T1000 (cell line): ENCODE results near the gene ERF.

Experiments used
- DNase-seq: peaks from one replicate; lab custom pipeline; 2025; ENCODE audit warnings: mixed read lengths; lab: John Stamatoyannopoulos, UW

The ERF gene

DNA sequence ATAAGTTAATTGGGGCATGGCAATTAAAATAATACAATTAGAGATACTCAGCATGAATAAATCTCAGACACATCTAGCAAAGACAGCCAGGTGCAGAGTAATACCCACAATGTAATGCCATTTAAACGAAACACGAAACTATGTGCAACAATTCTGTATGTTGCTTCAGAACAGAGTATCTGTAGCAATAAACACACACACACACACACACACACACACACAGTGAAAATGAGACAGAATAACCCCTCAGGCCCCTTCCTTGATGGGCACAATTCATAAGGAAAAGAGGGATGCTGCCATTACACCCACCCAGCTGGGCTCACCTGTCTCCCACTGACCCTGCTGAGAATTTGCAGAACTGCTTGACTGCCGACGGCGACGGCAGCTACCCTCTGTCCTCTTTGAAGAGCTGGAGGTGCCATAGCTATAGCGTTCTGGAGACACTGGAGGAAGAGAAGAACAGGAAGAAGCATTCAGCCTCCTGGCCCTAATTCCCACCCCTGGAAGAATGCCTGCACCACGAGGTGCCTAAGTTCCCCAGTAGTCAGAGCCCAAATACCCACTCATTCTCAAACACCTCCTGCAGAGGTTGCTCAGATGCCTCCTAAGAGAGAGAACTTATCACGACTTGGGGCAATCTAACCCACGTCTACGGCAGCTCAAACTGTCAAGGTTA, 40.0 kb downstream of the ERF start:
- no peak for DNase-seq

DNA sequence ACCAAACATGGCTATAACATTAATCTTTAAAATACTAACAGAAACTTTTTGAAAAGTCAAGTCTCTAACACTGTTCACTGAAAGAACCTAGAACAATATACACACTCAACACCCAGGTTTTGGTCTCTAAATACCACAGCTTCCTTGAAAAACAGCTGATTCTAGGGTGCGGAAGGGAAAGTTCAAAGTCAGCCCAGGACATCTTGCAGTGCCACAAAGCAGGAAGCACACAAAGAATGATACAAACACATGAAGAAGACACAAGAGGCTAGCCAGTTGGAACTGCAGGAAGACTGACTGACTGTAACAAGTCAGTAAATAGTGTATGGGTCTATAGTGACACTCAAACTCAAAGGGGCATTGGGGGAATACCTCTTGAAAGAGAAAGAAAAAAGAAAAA, 42.0 kb downstream of the ERF start:
- no peak for DNase-seq

DNA sequence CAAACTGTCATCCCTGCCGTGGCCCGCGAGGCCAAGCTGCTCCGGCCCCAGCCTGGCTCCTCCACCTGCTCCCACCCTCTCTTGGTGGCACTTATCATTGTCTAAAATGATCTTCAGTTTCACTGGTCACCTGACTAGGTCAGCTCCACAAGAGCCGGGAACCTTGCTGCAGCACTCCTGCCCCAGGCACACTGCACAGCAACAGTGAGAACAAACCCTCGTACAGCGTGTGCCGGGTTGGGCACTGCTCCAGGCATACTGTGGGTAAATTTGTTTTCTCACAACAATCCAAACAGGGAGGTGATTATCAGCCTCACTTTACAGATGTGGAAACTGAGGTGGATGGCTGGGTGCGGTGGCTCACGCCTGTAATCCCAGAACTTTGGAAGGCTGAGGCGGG, 46.3 kb downstream of the ERF start:
- DNase-seq, result no peak

DNA sequence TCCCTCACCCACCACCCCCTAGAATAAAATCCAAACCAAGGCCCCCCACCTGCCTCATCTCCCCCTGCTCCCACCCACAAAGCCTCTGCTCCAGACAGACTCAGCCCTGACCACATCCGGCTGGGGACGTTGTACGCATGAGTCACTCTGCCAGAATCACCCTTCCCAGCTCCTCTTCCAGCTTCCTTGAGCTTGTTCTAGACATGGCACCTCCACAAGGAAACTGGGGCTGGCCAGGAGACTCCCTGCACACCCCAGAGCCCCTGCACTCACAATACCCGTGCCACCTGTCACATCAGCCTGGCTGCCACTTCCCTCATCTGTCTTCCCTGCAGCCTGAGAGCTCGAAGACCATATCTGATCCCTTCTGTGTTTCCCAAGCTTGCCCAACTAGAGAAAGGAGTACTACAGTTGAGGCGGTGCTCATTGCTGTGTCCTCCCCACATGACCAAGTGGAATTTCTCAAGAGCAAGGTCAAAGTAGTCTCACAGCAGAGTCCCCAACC, 47.1 kb downstream of the ERF start:
- DNase-seq, result peak; percentile 29

DNA sequence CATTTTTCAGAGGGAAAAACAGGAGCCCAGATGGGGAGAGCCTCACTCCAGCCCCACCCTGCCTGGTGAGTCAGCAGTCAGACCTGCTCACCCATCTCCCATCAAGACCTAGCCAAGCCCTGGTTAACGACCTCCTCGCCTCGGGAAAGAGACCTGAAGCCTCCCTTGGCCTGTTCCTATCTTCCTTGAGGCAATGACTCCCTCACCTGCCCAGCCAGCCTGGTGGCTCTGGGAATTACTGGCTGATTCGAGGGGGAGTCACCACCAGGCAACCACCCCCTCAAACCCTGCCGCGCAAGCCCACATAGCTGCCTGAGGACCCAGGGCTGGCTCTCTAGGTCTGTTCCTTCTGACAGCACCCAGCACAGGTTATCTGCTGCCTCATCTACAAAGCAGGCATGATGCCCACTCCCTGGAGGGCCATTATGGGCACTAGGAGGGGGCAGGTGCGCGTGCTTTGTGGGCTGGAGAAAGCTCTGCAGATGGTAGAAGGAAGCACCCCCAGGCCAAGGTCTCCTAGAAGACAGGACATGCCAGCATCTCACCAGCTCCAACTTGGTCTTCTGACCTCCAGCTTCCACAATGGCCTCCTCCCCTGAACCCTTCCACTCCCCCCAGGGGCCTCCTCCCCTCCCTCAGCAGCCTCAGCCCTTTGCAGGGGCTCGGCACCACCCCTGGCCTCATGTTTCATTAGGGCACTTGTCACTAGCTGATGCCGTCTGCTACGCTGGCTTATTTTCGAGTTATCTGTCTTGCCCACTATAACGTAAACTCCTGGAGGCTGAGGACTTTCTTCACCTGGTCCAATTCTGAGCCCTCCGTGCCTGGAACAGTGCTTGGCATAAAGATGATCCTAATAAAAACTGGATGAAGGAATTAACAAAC, 47.8 kb downstream of the ERF start:
- DNase-seq, result peak; percentile 22

DNA sequence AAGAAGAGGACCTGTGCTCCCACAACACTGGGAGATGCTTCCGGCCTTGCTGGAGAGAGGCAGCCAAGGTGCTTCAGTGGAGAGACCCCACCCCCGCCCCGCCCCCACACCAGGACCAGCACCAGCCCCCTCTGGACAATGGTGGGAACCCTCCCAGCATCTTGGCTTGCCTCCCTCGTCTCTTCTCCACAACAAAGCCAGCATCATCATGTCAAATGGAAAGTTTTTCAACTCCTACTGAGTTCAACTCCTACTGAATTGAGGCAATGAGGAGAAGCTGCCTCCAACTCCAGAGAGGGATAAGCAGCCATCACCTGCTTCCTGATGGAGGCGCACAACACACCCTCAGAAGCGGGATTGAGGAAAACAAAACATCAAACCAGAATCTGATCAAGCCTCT, 50.3 kb downstream of the ERF start:
- DNase-seq, result no peak

DNA sequence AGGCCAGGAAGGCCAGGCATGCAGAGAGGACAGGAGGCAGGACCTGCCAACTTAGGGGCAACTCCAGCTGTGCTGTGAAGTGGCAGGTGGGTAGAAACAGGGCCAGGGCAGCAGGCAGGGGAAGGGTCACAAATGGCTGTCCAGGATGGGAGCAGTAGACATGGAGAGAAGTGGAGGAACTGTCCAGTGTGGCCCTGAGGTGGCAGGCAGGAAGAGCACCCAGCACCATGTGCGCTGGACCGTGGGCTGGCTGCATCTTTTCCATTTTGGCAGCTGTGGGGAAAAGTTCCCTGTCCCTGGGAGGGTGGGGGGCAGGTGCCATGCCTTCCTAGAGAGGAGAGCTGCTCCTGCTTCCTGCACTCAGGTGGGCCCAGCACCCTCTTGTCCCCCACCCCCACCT, 51.2 kb downstream of the ERF start:
- DNase-seq, result no peak

DNA sequence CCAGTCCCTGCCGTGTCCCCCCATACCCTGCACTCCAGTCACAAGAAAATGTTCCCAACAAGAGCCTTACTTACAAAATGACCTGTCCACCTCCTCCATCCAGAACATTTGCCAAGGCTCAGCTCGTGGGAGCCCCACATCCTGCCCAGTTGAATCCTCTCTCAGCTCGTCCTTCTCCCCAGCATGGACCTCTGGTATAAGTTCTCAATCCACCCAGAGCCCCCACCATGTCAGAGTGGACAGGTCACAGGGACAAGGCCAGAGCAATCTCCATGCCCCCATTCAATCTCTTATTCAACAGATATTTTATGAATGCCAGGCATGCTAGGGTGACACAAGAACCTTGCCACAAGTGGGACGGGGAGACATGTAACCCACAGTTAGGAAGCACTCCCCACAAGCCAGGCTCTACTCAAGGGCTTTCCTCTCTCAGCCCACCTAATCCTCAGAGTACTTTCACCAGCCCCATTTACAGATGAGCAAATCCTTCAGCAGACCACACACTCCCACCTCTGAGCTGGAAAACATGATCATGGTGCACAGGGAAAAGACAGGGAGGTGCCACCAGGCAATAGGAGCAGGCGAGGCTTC, 52.5 kb downstream of the ERF start:
- no peak for DNase-seq

DNA sequence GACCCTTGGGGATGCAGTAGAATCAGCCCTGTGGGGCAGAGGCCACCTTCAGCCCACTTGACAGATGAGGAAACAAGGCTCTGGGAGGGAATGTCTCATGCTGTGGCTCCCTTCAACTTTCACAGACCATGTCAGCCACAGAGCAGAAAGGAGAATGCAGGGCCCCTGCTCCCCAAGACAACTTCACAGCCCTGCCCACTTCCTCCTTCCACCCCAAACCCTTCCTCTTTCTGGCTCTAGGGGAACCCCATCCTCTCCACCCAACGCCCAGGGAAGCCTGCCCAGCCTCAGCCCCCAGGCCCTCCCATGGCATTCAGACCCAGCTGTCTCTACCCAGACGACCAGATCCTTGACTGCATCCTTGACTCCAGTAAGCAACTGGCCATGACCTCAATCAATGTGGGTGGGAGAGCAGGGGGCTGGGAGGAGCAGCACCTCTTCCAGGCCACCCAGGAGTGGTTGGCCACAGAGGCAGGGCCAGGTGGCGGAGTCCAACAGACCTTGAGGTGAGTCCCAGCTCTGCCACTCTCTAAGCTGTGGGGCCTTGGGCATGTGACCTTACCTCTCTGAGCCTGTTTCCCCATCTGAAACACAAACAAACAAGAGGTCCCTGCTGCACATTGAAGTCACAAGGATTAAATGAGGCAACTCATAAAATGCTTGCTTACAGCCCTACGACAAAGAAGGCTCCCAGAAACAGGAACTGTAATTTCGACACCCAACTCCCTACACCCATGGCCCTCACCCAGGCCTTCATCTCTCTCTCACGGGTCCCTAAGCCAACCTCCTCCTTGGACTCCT, 53.2 kb downstream of the ERF start:
- DNase-seq, result no peak

DNA sequence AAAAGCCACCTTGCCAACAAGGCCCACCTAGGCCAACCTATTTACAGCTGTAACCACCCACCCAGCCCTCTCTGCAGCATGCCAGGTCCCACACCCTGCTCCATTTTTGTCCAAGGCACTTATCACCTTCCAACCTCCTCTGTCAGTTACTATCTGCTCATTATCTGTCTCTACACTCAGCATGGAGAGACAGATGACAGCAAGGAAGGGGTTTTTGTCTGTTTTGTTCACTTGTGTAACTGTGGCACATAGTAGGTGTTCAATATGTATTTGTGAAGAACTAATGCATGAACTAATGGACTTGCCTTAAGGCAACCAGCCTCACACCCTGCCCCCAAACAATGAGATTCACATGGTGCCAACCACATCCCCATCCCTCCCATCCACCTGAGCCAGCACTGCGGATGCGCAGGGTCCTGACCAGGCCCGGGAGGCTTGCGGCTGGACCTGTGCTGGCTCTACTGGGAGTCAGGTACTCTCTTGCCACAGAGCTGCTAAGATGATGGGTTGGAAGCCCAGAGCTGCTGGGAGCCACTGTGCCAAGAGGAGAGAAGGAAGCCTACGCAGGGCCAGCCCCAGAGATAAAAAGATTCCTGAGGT, 54.7 kb downstream of the ERF start:
- no peak for DNase-seq

DNA sequence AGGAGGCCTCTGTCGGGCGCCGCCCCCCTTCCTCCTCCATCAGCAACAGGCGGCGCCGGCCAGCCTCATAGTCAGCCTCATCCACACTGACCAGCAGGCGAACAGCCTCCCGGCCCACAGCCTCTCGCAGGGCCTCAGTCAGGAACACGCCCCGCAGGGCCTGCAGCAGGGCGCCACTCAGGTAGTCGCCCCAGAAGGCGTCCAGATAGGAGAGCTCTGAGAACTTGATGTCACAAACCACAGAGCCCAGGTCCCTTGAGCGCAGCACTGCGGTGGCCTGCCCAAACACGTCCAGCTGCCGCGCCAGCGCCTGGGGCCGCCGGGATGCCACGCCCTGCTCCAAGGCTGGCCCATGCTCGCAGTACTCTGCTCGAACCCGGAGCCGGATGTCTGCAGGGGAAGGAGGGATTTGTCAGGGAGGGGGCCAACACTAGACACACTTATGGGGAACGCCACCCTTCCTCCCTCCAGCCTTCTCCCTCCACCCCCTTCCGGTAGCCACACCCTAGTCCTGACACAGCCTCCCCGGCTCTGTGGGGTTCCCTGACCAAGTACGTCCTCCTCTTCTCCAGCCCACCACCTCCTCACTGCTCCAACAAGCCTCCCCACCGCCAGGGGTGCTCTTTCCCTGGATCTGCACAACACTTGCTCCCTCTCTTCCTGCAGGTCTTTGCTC, 55.4 kb downstream of the ERF start:
- no peak for DNase-seq

DNA sequence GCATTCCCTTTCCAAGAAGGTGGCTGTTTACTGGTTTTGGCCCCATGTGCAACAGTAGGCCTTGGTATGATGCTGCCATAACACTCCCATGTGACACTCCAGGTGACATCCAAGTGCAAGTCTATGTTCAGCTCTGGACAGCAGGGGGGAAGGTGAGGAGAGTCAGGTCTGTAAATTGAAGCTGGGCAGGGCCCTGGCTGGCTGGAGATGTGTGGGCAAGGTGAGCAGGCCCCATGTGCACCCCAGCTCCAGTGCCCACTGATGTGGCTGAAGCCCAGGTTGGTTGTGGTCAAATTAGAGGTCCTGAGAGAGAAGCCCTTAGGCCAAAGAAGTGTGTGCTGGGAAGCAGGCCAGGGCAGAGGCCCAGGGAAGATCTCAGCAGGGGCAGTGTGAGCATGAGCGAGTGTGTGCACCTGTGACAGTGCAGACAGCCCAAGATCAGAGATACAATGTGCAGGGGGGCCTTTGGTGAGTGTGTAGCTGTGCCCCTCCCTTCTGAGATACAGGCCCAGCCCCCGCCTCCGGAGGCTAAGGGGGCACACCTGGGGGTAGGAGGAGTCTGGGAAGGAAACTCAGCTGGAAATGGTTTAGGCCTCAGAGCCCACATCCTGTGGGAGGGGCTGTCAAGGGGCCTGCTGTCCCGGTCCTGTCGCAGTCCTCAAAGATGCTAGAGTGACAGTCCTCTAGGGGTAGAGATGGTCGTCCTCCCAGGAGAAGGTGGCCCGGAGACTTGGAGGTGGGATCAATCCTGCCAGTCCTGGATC, 56.1 kb downstream of the ERF start:
- DNase-seq, result no peak
